Tibial nerve (tissue), 3 donors: ENCODE data around the gene MYO3B.

Experiments
- CTCF ChIP-seq, 5 experiments: fragments of 200-600 bp in 3 of 5; fragments of 450-650 bp in 2 of 5; sonication (generic) in 3 of 5; IDR thresholded peaks; one replicate each; pipeline ENCODE4 v1.5.1; 2016 to 2019; ENCODE audit warnings: antibody characterized with exemption in 5 of 5, mild to moderate bottlenecking in 3 of 5, moderate library complexity in 2 of 5
- POLR2A ChIP-seq, 2 donors: fragments of 450-650 bp; IDR thresholded peaks; one replicate each; pipeline ENCODE4 v1.6.1; 2017; ENCODE audit warnings: antibody characterized with exemption in 2 of 2, mild to moderate bottlenecking in 2 of 2, moderate library complexity in 2 of 2

GRCh38 chr2:170145191-170145590 lies 32.8 kb upstream of the MYO3B start:
- TF ChIP-seq POLR2A (IDR thresholded peaks at IDR 0.05) (no peak), CTCF (IDR thresholded peaks at IDR 0.05) (no peak)
